Endometrial microvascular endothelial cells (primary cell): Measurements from ENCODE around the gene CC2D1A. TPM values are rescaled to one million over a fixed set of nuclear protein-coding genes. Genes with fewer than 3 reads are reported as not detected.

Source experiments
- in situ Hi-C: cut with HindIII; loops from 2 replicates; pipeline ENCODE4 v1.10.0; 2017; ENCODE audit warnings: low sequenced_read_pairs, low pct_unique_long_range_greater_than_20kb; ENCODE audit errors: inconsistent ontology term
- total RNA-seq: library from RNA; depleted of rRNA; stranded (reverse); fragments of >200 nt; gene quantifications from one replicate; pipeline ENCODE4 v1.2.3, GENCODE V29; 2015; ENCODE audit errors: inconsistent ontology term

Gene CC2D1A
- total RNA-seq: 33.8 TPM

DNA sequence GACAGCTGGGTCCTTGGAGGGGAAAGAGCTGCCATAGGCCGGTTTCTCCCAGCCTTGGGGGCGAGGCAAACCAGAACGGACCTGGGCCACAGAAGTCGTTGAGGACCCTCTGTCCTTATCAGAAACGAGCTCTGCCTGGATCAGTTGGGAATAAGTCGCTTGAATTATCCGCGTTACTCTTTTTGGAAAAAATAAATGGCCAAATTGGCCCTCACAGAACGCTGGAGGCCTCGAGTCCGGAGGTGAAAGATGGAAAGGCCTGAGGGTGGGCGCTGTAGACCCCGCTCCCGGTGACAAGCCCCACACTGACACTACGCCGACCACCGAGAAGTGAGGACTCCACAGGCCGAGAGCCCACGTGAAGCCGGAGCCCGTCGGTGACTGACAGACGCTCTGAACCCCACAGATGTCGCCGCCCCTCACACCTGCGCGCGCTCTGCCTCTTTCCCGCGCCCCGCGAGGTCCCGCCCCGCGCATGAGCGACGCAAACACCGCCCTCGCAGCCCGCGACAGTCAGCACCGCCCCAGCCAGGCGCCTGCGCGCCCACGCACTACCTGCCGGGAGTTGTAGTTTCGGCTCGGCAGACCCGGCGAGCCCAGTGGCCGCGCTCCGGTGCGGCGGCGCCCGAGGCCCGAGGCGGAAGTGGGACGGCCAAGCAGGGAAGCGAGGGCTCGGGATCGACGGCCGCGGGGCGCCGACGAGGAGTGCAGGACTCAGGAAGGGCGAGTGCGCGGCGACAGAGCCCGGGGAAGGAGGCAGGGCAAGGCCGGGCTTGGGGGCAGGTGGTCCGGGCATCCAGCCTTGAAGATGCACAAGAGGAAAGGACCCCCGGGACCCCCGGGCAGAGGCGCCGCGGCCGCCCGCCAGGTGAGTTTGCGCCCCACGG is at the start of gene CC2D1A, which contains the start of gene BRME1:
Gene CC2D1A, plus strand, starts transcription at position 568 of the 887 bp plus-strand sequence. Its CDS starts 241 bp downstream, at position 809.
Gene BRME1, minus strand, starts transcription at position 484 of the 887 bp plus-strand sequence. CDS start 1,225 bp downstream, outside the sequence.
- in situ Hi-C loops: no loop called here

DNA sequence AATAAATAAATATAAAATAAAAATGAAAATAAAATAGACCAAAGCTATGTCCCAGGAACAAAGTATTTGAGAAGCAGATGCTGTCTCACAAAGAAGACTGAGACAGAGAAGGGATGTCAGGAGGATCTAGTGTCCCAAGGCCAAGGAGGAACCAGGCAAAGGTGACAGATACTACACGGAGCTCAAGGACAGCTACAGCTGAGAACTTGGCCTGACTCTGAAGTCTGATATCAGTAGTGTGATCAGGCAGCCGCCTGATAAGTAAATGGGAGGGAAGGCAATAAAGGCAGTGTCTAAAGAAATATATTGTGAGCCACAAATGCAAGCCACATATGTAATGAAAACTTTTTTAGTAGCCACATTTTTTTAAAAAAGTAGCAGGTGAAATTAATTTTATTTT is 49.5 kb upstream of the CC2D1A start:
- in situ Hi-C loops: no loop called here

DNA sequence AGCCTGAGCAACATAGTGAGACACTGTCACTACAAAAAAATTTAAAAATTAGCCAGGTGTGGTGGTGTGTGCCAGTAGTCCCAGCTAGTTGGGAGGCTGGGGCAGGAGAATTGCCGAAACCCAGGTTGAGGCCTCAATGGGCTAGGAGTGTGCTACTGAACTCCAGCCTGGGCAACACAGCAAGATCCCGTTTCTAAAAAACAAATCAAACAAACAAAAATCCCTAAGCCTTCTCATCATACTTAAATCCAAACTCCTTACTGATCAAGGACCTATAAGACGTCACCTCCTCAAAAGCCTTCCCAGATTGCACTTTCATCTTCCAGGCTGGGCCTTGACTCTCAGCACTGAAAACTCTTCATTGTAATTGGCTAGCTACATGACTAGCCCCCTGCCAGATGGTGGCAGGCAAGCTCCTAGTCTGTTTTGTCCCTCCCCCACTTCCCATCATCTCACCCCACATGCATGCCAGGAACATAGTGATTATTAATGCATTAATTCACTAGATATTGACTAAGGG is 46.6 kb upstream of the CC2D1A start:
- in situ Hi-C loops: no loop called here

DNA sequence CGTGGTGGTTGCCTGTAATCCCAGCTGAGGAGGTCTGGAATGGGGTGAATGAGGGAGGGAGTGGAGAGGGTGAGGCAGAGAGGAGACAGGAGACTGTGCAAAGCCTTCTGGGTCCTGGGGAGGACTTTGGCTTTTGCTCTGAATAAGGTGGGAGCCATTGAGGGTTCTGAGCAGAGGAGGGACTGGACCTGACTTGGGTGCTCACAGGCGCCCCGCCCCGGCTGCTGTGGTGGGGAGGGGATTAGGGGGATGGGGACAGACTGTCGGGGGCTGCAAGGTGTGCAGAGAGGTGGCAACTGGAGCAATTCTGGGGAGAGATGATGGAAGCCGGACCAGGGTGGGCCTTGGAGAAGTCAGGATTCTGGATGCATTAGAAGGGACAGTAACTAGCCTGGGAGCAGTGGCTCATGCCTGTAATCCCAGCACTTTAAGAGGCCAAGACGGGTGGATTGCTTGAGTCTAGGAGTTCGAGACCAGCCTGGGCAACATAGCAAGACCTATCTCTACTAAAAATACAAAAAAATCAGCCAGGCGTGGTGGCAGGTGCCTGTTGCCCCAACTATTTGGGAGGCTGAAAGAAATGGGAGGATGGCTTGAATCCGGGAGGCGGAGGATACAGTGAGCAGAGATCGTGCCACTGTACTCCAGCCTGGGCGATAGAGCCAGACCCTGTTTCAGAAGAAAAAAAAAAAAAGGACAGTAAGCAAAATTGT is 45.2 kb upstream of the CC2D1A start:
- in situ Hi-C loops: no loop called here

DNA sequence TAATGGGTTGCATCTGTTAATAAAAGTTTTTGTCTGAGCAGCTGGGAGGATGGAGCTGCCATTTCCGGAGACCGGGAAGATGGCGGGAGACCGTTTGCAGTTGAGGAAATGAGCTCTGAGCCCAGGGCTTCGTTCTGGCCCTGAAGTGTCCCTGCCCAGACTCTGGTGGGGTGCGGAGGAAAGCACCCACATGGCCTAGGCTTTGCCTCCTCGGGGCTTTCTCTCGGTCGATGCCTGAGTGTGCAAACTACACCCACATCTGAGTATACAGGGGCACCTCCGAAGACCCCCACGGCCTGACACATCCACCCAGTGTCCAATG is 44.6 kb upstream of the CC2D1A start:
- in situ Hi-C loops: no loop called here

DNA sequence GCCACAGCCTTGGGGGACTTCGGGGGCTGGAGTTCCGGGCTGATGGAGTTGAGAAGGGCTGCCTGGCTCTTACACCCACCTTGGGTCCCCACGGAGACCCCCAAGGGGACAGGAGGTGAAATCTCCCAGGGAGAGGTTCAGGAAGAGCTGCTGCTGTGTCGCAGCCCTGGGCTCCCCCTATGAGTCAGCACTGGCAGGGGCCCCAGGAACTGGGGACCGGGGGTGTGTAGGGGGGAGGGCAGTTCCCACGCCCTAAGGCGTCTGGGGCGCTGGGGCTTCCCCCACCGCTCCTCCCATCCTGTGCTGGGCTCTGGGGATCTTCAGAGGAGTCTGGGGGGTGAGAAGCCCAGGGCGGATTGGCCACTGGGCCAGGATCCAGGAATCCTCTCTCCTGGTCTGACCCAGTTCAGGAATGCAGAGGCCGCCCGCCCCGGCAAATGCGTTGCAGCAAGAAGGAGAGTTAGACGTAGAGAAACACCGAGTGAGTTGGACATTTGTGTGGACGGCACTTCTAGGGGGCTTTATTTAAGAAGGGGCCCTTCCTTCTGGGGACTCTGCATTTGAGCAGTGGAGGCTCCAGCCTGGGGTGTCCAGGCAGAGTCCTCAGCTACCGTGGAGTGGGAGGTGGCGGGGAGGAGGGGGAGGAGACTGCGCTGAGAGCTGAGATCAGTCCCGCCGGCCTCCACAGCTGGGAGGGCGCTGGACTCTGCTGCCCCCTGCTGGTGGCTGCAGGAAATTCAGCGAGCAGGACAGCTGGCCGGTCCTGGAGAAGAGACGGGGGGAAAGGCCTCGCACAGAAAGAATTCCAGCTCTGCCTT is 44.1 kb upstream of the CC2D1A start:
- in situ Hi-C loops: no loop called here

DNA sequence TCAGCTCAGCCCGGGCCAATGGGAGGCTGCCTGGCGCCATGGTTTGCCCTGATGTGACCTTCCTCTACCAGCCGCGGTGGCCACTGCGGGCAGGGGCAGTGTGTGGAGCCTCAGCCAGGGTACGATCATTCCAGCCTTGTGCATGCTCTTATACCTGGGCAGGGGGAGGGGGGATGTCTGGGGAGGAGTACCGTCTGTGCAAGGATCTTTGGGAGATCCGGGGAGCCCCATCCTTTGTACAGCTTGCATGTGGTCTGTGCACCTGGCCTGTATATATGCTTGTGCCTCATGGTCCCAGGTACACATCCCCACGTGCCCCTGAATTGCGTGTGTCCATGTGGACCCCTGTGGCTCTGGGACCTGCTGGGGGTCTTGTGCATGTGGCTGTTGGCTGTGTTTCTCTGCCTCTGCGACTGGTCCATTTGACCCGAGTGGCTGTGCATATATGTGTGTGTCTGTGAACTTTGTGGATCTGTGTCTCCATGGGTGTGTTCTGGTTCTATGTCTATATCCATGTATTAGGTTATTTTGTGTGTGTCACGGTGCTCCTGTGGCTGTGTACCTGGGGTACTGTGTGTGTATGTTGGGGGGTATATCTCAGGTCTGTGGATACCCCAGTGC is 41.8 kb upstream of the CC2D1A start:
- in situ Hi-C loops: no loop called here

DNA sequence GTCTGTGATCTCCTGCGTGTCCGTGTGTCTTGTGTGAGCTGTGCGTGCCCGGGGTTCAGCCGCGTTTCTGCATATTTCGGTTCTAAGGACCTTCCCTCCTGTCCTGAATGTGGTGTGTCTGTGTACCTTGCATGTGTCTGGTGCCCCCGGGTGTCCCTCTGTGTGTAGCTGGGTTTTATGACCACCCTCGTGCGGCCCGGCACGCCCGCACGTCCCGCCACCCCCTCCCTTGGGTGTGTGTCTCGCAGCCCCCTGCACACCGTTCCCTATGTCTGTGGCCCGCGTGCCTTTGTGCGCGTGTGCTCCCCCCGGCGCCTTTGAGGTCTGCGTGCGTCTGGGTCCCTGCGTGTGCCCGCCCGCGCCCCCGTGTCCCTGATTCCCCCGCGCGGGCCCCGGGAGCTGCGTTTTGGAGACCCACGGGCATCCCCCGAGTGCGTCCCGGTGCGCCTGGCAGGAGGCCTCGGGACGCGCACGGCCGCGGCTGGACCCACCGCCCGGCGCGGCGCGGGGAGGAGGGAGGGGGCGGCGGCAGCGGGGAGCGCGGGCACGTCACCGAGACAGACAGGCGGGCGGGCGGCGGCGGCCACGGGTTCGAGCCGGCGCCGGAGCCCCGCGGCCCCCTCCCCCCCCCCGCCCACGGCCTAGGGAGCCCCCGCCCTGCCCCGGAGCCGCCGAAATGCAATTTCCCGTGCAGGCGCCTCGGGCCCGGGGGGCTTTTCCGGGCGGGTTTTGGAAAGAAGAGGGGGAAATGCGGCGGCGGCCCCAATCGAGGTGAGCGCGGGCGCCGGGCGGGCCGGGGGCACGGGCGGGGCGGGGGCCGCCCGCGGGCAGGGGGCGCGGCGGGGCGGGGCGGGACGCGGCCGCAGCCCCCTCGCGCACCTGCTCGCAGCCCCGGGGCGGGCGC is 41.1 kb upstream of the CC2D1A start:
- in situ Hi-C loops: no loop called here

DNA sequence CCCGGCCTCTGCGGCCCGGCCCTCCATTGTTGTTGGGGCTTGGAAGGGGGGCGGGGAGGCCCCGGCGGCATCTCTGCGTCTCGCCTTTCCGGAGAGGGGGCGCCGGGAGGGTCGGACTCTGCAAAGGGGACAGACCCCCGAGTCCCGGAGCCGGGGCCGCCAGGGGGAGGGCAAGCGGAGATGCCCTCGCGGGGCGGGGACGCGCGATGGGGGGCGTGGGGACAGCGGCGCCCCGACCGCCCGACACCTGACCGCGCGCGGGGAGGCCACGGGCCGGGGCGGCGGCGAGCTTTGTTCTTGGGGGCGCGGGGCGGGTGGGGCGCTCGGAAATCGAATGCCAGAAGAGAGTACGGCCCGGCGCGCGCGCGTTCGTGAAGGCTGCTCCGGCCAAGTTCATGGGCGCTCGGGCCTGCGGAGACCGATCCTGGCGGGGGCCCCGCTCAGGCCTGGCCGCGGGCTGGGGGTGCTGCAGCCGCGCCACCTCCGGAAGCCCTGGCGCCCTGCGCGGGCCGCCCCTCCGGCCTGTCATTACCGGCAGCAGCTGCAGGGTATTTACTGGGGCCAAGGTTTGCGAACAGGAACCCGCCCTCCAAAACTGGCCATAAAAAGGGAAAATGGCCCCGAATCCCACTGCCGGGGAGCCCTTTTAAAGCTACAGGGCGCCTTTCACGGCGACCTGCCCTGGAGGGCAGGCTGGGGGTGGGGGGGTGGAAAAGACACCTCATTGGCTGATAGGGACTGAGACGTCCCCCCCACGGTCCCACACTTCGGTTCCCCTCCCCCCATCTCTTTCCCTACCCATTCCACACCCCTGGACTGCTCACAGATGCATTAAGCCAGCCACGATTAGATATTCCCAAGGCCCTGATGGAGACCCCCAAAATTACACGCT is 40.2 kb upstream of the CC2D1A start:
- in situ Hi-C loops: no loop called here

DNA sequence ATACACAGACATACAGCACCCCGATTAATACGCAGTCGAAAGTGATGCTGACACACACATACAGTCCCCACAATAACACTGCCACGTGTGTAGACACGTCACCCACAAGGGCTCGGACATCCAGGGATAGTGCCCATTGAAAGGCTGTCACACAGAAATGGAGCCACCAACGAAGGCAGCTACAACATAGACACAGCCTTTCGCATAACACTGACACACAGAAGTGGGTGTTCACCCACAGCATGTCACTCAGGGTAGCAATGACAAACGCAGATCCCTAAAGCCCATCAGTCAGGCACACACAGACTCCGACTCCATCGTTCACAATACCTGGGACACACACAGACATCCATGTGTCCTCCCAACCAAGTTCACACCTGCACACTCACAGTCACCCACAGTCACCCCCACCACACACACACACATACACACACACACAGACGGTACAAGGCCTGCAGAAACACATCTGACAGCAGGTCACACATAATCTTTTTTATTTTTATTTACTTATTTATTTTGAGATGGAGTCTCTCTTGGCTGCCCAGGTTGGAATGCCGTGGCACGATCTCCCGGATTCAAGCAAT is 39.4 kb upstream of the CC2D1A start:
- in situ Hi-C loops: no loop called here

DNA sequence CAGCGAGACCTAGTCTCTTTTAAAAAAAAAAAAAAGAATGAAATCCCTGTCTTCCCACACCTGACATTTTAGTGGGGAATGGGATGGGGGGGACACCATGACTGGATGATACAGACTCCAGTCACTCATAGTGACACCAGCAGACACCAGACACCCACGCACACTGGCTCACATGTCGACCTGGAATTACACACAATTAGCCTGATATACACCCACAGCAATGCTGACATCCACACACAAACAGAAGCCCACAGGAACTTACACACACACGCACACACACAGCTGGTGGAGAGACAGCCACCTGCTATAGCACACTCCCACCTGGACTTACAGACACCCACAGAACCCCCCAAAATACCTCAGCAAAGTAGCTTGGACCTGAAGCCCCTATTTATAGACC is 37.3 kb upstream of the CC2D1A start:
- in situ Hi-C loops: no loop called here

DNA sequence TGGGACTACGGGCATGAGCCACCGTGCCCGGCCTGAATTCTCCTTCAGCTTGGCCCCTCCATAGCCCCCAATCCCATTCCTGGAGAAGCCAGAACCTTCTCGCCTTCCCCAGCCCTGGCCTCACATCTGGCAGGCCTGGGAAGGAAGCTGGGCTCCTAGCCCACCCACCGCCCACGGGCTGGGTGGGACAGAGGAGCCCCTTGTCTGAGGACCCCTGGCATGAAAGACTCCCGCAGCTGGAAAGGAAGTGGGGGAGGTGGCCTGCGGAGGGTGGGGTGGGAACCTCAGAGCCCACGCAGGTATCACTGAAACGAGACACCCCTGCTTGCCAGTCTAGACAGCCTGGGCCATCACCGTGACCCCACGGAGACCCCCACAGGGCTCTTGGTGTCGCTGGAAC is 36.7 kb upstream of the CC2D1A start:
- in situ Hi-C loops: no loop called here

DNA sequence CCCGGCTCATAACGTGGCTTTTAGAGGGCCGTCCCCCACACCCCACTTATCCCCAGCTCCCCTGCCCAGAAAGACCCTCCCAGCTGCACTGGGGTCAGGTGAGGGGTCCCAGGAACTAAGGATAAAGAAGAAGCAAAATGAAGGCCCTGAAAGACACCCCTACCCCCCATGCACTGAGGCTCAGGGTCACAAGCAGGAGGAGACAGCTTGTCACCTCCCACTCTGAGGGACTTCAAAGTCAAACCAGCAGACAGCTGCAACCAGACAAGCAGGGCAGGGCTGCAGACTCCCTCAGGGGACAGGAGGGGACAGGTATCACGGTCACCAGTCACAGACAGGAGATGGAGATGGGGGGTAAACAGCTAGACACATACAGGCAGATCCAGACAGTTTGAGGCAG is 35.1 kb upstream of the CC2D1A start:
- in situ Hi-C loops: no loop called here

DNA sequence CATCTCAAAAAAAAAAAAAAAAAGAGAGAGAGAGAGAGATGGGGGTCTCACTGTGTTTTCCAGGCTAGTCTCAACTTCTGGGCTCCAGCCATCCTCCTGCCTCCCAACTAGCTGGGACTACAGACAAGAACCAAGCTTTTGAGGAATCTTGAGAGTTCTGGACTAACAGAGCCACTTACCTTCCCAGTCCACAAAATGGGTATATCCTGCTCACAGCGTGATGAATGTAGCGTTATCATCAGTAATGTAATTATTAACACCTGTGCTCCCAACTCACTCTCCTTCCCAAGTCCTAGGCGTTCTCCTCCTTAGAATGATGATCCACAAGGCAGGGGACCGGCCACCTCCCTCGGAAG is 33.7 kb upstream of the CC2D1A start:
- in situ Hi-C loops: no loop called here

DNA sequence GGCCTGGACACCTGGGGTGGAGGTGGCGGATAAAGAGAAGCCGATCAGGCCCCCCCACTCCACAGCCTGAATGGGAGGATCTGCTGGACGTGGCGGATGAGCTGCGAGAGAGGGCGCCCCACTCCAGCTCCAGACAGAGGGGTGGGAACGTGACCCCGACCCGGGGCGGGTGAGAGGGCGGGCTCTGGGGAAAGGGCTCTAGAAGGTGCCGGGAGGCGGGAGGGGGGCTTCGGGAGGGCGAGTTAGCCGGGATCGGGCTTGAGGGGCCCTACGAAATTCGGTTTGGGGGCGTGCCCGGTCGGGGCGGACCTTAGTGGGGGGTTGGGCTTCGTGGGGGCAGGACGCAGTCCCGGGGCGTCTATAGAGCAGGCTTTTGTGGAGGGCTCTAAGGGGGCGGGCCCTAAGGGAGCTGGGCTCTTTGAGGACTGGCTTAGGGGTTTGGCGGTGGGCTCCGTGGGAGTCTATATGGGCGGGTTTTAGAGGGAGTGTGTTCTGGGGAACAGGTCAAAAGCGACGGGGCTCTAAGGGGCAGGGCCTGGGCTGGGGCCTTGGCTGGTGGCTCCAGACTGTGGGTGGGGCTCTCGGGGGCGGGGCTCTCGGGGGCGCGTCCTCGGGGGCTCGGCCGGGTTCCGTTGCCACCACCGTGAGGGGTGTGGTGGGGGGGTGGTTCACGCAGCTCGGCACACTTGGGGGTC is 33.2 kb upstream of the CC2D1A start:
- in situ Hi-C loops: no loop called here

DNA sequence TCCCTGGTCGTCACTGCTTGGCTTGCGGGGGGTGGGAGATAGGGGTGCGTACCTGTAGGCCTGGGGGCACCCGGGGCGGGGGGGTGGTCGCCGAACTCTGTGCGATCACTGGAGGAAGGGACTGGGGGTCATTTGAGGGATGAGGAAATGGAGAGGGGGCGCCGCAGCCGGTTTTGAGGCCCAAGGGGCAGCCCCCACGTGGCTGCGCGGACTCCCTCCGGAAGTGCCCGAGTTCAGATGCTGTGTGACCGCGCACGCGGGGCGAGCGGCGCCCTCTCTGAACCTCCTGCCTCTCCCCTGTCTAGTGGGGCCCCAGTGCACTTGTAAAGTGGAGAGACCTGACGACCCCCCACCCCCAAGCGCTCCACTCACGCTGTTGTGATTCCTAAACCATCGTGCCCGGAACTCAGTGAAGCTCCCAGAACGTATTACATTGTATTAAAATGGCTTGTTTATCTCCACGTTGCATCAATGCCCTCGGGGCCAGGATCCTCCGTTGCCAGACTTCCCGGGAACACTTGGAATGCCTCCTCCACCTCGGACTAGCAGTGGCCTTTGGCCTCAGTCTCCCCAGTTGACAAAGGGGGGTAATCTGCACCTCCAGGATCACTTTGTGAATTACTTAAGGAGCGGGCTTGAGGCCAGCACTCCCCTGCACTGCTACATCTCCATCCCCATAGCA is 32.0 kb upstream of the CC2D1A start:
- in situ Hi-C loops: no loop called here
